Loucy (cell line): ENCODE data around the gene SFTPB.

ENCODE experiments used
- H2AFZ ChIP-seq: fragments of 200-600 bp; sonication (generic); 2 replicates; pipeline ENCODE4 v1.6.0; 2016; ENCODE audit warnings: antibody characterized with exemption, mild to moderate bottlenecking, low read length, moderate library complexity
- H3F3A ChIP-seq: fragments of 200-600 bp; 2 replicates; pipeline ENCODE4 v1.6.0; 2016; ENCODE audit warnings: antibody characterized with exemption, low read depth, mild to moderate bottlenecking
- H3K27me3 ChIP-seq: fragments of 200-600 bp; sonication (generic); 2 replicates; pipeline ENCODE4 v1.6.1; 2014; ENCODE audit warnings: low read length, mild to moderate bottlenecking; ENCODE audit not compliant: insufficient read depth, poor library complexity, severe bottlenecking
- H3K36me3 ChIP-seq: fragments of 200-600 bp; sonication (generic); 2 replicates; pipeline ENCODE4 v1.6.1; 2016; ENCODE audit warnings: low read length; ENCODE audit not compliant: insufficient read depth
- H3K4me1 ChIP-seq: fragments of 200-600 bp; sonication (generic); 2 replicates; pipeline ENCODE4 v1.5.1; 2014; ENCODE audit warnings: low read length, mild to moderate bottlenecking; ENCODE audit not compliant: insufficient read depth, poor library complexity, severe bottlenecking
- H3K4me2 ChIP-seq: fragments of 200-600 bp; sonication (generic); 2 replicates; pipeline ENCODE4 v1.6.0; 2014; ENCODE audit warnings: antibody characterized with exemption, low read length, low read depth, mild to moderate bottlenecking; ENCODE audit not compliant: poor library complexity, severe bottlenecking
- H3K4me3 ChIP-seq: fragments of 200-600 bp; sonication (generic); 2 replicates; pipeline ENCODE4 v1.5.1; 2014; ENCODE audit warnings: low read length, mild to moderate bottlenecking, mixed read lengths; ENCODE audit not compliant: poor library complexity, severe bottlenecking
- H3K79me2 ChIP-seq: fragments of 200-600 bp; sonication (generic); 2 replicates; pipeline ENCODE4 v1.6.1; 2014; ENCODE audit warnings: low read length; ENCODE audit not compliant: insufficient read depth
- H3K9ac ChIP-seq: fragments of 200-600 bp; sonication (generic); 2 replicates; pipeline ENCODE4 v1.6.0; 2014; ENCODE audit warnings: mild to moderate bottlenecking, low read depth, low read length, moderate library complexity; ENCODE audit not compliant: poor library complexity, severe bottlenecking
- H3K9me2 ChIP-seq: fragments of 200-600 bp; sonication (generic); replicated peaks from 2 replicates; pipeline ENCODE4 v1.6.1; 2016; ENCODE audit warnings: low read depth, low read length, mixed read lengths
- H3K9me3 ChIP-seq: fragments of 200-600 bp; sonication (generic); 2 replicates; pipeline ENCODE4 v1.6.1; 2014; ENCODE audit warnings: mild to moderate bottlenecking, antibody characterized with exemption, low read length, low read depth; ENCODE audit not compliant: insufficient read depth
- H4K20me1 ChIP-seq: fragments of 200-600 bp; sonication (generic); 2 replicates; pipeline ENCODE4 v1.6.0; 2014; ENCODE audit warnings: antibody characterized with exemption, low read length, mild to moderate bottlenecking; ENCODE audit not compliant: insufficient read depth, poor library complexity, severe bottlenecking
- EZH2phosphoT487 ChIP-seq: fragments of 200-600 bp; IDR thresholded peaks from 2 replicates; pipeline ENCODE4 v1.6.1; 2018; ENCODE audit warnings: antibody characterized with exemption, mild to moderate bottlenecking, moderate library complexity, borderline replicate concordance
- TF ChIP-seq, protein P1 (sequence below): fragments of 200-600 bp; sonication (generic); conservative IDR thresholded peaks from 2 replicates; pipeline ENCODE4 v1.5.1; 2014; ENCODE audit warnings: mild to moderate bottlenecking, antibody characterized with exemption, low read length

SFTPB gene

DNA sequence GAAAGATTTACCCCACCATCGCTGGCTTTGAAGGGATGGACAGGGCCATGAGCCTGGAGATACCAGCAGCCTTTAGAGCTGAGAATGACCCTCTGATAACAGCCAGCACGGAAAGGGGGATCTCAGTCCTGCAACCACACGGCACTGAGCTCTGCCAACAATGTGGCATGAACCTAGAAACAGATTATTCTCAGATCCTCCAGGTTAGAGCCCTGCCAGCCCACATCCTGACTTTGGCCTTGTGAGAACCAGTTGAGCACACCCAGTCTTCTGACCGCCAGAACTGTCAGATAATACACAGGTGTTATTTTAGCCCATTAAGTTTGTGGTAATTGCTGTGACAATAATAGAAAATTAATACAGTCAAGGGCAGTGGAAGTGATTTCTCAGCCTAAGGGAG, 16.8 kb upstream of the SFTPB start:
- no peak overlapping the region for H3K4me2 ChIP-seq
- TF ChIP-seq, protein P1, sequence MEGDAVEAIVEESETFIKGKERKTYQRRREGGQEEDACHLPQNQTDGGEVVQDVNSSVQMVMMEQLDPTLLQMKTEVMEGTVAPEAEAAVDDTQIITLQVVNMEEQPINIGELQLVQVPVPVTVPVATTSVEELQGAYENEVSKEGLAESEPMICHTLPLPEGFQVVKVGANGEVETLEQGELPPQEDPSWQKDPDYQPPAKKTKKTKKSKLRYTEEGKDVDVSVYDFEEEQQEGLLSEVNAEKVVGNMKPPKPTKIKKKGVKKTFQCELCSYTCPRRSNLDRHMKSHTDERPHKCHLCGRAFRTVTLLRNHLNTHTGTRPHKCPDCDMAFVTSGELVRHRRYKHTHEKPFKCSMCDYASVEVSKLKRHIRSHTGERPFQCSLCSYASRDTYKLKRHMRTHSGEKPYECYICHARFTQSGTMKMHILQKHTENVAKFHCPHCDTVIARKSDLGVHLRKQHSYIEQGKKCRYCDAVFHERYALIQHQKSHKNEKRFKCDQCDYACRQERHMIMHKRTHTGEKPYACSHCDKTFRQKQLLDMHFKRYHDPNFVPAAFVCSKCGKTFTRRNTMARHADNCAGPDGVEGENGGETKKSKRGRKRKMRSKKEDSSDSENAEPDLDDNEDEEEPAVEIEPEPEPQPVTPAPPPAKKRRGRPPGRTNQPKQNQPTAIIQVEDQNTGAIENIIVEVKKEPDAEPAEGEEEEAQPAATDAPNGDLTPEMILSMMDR, result no peak
- TF ChIP-seq EZH2phosphoT487, result no peak
- no peaks in the 10 kb centered on the region for H3K79me2 ChIP-seq
- H4K20me1 ChIP-seq, result no peaks in the 10 kb centered on the region
- no peaks in the 10 kb centered on the region for H3K27me3 ChIP-seq
- H3K36me3 ChIP-seq, result no peaks in the 10 kb centered on the region
- H3K4me3 ChIP-seq, result no peak overlapping the region
- no peak overlapping the region for H3K9ac ChIP-seq
- no peak overlapping the region for H2AFZ ChIP-seq
- no peaks in the 10 kb centered on the region for H3K4me1 ChIP-seq
- H3F3A ChIP-seq, result no peaks in the 10 kb centered on the region
- no peaks in the 10 kb centered on the region for H3K9me3 ChIP-seq
- no peaks in the 10 kb centered on the region for H3K9me2 ChIP-seq

DNA sequence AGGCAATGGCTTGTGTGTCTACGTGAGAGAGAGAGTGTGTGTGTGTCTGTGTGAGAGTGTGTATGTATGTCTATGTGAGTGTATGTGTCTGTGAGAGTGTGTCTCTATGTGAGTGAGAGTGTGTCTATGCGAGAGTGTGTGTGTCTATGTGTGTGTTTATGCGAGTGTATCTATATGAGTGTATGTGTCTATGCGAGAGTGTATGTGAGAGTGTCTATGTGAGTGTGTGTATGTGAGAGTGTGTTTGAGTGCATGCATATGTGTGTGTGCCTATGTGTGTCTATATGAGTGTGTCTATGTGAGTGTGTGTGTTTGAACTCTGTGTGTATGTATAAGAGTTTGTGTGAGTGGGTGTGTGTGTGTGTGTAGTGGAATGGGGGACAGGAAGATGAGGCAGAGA, 16.4 kb upstream of the SFTPB start:
- Histone ChIP-seq H3F3A (no peaks in the 10 kb centered on the region), H3K36me3 (no peaks in the 10 kb centered on the region), H3K9ac (no peak overlapping the region), H2AFZ (no peak overlapping the region), H3K4me3 (no peak overlapping the region), H4K20me1 (no peaks in the 10 kb centered on the region), H3K4me2 (no peak overlapping the region), H3K27me3 (no peaks in the 10 kb centered on the region), H3K4me1 (no peaks in the 10 kb centered on the region), H3K9me2 (no peaks in the 10 kb centered on the region), H3K79me2 (no peaks in the 10 kb centered on the region), H3K9me3 (no peaks in the 10 kb centered on the region)
- TF ChIP-seq EZH2phosphoT487, result no peak
- TF ChIP-seq, protein P1, result no peak

DNA sequence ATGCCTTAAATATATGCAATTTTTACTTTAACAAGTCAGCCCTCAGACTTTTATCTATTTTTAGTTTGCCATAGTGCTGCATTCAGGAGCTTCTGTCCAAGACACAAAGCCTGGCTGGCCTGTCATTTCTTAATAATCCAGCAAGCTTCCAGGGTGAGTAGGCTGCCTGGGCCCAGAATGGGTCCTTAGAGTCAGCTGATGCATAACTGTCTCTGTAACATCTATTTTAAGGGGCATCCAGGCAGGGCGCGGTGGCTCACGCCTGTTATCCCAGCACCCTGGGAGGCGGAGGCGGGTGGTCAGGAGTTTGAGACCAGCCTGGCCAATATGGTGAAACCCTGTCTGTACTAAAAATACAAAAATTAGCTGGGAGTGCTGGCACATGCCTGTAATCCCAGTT, 14.4 kb upstream of the SFTPB start:
- Histone ChIP-seq H3K79me2 (no peaks in the 10 kb centered on the region), H3K9ac (no peak overlapping the region), H3K4me2 (no peak overlapping the region), H4K20me1 (no peaks in the 10 kb centered on the region), H3K9me3 (no peaks in the 10 kb centered on the region), H3K4me3 (no peak overlapping the region), H3F3A (no peaks in the 10 kb centered on the region), H3K4me1 (no peaks in the 10 kb centered on the region), H3K27me3 (no peaks in the 10 kb centered on the region), H2AFZ (no peak overlapping the region), H3K9me2 (no peaks in the 10 kb centered on the region), H3K36me3 (no peaks in the 10 kb centered on the region)
- TF ChIP-seq EZH2phosphoT487, result no peak
- TF ChIP-seq, protein P1, result no peak
